Endodermal cell (in vitro differentiated cells): Measurements from ENCODE around the gene PPP1R3F. TPM values are rescaled to one million over a fixed set of nuclear protein-coding genes. Genes with fewer than 3 reads are reported as not detected.

ENCODE experiments used
- DNase-seq: peaks from one replicate; pipeline ENCODE4 v3.0.0-alpha.2; 2017
- H3K27ac ChIP-seq: 2 replicates; pipeline ENCODE4 v1.5.1; 2013; ENCODE audit warnings: mild to moderate bottlenecking, low read depth, low read length, moderate library complexity
- H3K27me3 ChIP-seq: 2 replicates; pipeline ENCODE4 v1.6.1; 2013; ENCODE audit warnings: mild to moderate bottlenecking, low read length, moderate library complexity; ENCODE audit not compliant: insufficient read depth, control insufficient read depth, poor library complexity, severe bottlenecking
- H3K36me3 ChIP-seq: 2 replicates; pipeline ENCODE4 v1.7.0; 2013; ENCODE audit warnings: mild to moderate bottlenecking, low read length, moderate library complexity; ENCODE audit not compliant: control insufficient read depth, insufficient read depth
- H3K4me1 ChIP-seq: one replicate; pipeline ENCODE4 v1.7.0; 2013; ENCODE audit warnings: low read length; ENCODE audit not compliant: control insufficient read depth, insufficient read depth
- H3K4me3 ChIP-seq: 2 replicates; pipeline ENCODE4 v1.5.1; 2013; ENCODE audit warnings: mild to moderate bottlenecking, low read length, moderate library complexity
- H3K9ac ChIP-seq: 2 replicates; pipeline ENCODE4 v1.6.1; 2013; ENCODE audit warnings: mild to moderate bottlenecking, low read length, moderate library complexity; ENCODE audit not compliant: poor library complexity, severe bottlenecking; ENCODE audit errors: extremely low read depth
- H3K9me3 ChIP-seq: 2 replicates; pipeline ENCODE4 v1.6.1; 2013; ENCODE audit warnings: mild to moderate bottlenecking, low read length, moderate library complexity; ENCODE audit not compliant: control insufficient read depth
- H3K27ac Mint-ChIP-seq: 2 replicates; pipeline ENCODE4 v1.8.0; 2020; ENCODE audit warnings: mixed read lengths
- H3K27me3 Mint-ChIP-seq: 2 replicates; pipeline ENCODE4 v1.8.0; 2021; ENCODE audit warnings: mild to moderate bottlenecking, mixed read lengths; ENCODE audit not compliant: insufficient read depth
- H3K36me3 Mint-ChIP-seq: 2 replicates; pipeline ENCODE4 v1.8.0; 2020; ENCODE audit warnings: low read depth, mixed read lengths
- H3K4me1 Mint-ChIP-seq: 2 replicates; pipeline ENCODE4 v1.8.0; 2020; ENCODE audit warnings: mixed read lengths
- H3K4me3 Mint-ChIP-seq: 2 replicates; pipeline ENCODE4 v1.8.0; 2020; ENCODE audit warnings: mild to moderate bottlenecking, moderate library complexity, mixed read lengths
- H3K9me3 Mint-ChIP-seq: 2 replicates; pipeline ENCODE4 v1.8.0; 2020; ENCODE audit warnings: mild to moderate bottlenecking, mixed read lengths
- WGBS, 2 experiments: methylation state at CpG; one replicate each; pipeline versions ENCODE4 v1.1.5 to v1.1.7; 2013; ENCODE audit warnings: missing lambda C conversion rate in 2 of 2, mixed read lengths in 1 of 2; ENCODE audit not compliant: insufficient coverage in 1 of 2, insufficient read length in 1 of 2; 5-methylcytosine and 5-hydroxymethylcytosine counted together
- total RNA-seq, 2 donors: library from RNA; stranded (reverse); fragmentation: NEBNext Ultra II Directional in 1 of 2; extraction: Animal tissue kit (Norgen Biotek cat#: 25700) in 1 of 2; gene quantifications; 2 replicates in 1 of 2; 3 replicates in 1 of 2; pipeline ENCODE4 v1.2.1, GENCODE V29; 2021
- TF ChIP-seq, protein P1 (sequence below): fragments of 200-600 bp; sonication (generic); conservative IDR thresholded peaks from 2 replicates; pipeline ENCODE4 v1.5.0; 2021; ENCODE audit warnings: antibody characterized with exemption, mild to moderate bottlenecking

Gene PPP1R3F
- total RNA-seq, 2 donors from 2014 or later: 6.9 to 16.6 TPM

DNA sequence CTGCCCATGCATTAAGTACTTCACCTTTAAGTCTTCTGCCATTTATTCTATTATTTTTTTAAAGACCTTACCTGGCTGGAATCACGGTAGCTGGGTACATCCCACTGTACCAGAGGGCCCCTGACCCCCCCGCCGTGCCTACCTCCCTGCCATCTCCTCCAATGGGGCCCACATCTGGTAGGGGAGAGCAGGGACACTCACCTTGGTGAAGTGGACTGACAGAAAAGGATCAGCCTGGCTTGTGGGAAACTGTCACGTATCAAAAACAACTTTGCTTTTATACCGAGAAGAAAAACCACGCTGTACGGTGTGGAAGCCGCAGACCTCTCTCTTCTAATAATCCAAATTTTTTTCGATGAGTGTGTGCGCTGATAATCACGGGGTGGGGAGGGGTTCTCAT is 5.1 kb upstream of the PPP1R3F start, which contains the start of gene FOXP3:
Gene FOXP3, minus strand, starts transcription at position 251 of the 400 bp plus-strand sequence. CDS start 6,205 bp downstream, outside the sequence.
- H3K4me1 Mint-ChIP-seq: peaks cover 7% of the 10 kb centered on the region
- Histone ChIP-seq H3K9ac (no peak within 1 kb of the TSS), H3K4me3 (no peak within 1 kb of the TSS), H3K4me1 (no peaks in the 10 kb centered on the region), H3K27me3 (no peaks in the 10 kb centered on the region), H3K9me3 (no peaks in the 10 kb centered on the region), H3K36me3 (no peaks in the 10 kb centered on the region), H3K27ac (no peak within 1 kb of the TSS)
- TF ChIP-seq, protein P1, sequence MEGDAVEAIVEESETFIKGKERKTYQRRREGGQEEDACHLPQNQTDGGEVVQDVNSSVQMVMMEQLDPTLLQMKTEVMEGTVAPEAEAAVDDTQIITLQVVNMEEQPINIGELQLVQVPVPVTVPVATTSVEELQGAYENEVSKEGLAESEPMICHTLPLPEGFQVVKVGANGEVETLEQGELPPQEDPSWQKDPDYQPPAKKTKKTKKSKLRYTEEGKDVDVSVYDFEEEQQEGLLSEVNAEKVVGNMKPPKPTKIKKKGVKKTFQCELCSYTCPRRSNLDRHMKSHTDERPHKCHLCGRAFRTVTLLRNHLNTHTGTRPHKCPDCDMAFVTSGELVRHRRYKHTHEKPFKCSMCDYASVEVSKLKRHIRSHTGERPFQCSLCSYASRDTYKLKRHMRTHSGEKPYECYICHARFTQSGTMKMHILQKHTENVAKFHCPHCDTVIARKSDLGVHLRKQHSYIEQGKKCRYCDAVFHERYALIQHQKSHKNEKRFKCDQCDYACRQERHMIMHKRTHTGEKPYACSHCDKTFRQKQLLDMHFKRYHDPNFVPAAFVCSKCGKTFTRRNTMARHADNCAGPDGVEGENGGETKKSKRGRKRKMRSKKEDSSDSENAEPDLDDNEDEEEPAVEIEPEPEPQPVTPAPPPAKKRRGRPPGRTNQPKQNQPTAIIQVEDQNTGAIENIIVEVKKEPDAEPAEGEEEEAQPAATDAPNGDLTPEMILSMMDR: no peak
- no peak within 1 kb of the TSS for H3K4me3 Mint-ChIP-seq
- no peak within 1 kb of the TSS for H3K27ac Mint-ChIP-seq
- no peak for DNase-seq
- H3K27me3 Mint-ChIP-seq: peaks cover 2% of the 10 kb centered on the region
- H3K9me3 Mint-ChIP-seq: peaks cover 88% of the 10 kb centered on the region
- no peaks in the 10 kb centered on the region for H3K36me3 Mint-ChIP-seq
- WGBS, 2 experiments: 95% methylated on average over 8 of the region's 11 CpGs; no CpG with 5 or more reads in 1 of the 2 experiments

DNA sequence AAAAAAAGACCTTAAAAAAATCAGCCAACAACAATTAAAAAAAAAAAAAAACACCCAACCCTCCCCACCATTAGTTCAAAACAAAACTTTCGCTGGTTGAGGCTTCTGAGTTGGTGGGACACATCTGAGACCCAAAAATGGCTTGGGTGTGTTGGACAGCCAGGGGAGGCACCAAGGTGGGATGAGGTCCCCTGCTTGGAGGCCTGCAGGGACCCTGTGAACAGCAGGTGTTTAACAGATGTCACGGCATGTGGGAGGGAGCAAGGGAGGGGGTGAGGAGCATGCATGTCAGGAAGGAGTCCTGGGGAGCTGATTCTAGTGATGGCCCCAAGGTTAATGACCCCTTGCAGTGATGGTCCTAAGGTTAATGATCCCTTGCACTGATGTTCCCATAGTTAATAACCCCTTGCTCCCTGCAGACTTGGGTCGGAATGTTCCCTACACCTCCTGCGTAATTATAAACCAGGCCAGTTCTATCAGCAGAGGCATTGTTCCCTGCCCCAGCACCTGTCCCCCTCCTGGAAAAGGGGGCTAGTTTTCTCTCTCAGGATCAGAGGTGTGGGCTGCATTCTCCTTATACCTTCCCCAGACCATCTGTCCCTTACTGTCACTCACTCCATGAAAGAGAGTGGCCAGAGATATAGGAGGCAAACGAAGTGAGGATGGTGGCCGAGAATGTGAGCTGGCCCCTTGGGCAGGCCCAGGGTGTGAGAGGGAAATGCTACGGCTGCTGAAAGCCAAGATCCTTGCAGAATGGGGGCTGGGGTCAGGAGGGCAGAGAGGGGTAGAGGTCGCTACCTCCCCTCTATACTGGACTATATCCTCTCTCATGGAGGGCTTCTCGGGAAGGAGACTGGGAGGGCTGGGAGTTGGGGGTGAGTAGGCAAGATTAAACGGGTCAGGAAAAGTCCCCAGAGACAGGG is 2.8 kb upstream of the PPP1R3F start:
- H3K27me3 Mint-ChIP-seq: peaks cover 2% of the 10 kb centered on the region
- WGBS, 2 experiments: 77 to 96% methylated on average over 5 to 6 of the region's 10 CpGs
- Histone ChIP-seq H3K9ac (no peak overlapping the region), H3K36me3 (no peaks in the 10 kb centered on the region), H3K27ac (no peak overlapping the region), H3K9me3 (no peaks in the 10 kb centered on the region), H3K4me3 (no peak overlapping the region), H3K27me3 (no peaks in the 10 kb centered on the region), H3K4me1 (peaks cover 2% of the 10 kb centered on the region)
- no peak for DNase-seq
- H3K9me3 Mint-ChIP-seq: peaks cover 77% of the 10 kb centered on the region
- TF ChIP-seq, protein P1: no peak
- peaks cover 3% of the 10 kb centered on the region for H3K4me1 Mint-ChIP-seq
- H3K4me3 Mint-ChIP-seq: no peak overlapping the region
- no peak overlapping the region for H3K27ac Mint-ChIP-seq
- H3K36me3 Mint-ChIP-seq: peaks cover 7% of the 10 kb centered on the region

DNA sequence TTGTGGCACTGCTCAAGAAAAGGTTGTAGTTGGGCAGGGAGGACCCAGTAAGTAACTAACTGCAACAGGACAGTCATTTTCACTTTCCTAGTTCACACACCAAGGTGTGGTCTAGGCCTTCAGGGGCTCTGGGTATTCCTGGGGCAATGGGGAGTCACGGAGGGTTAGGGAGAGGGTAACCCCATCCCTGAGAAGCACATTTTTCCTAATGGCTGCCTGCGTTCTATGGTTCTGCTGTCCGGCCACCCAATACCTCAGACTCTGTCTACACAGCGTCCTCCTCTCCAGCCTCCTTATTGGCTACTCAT is 937 bp upstream of the PPP1R3F start:
- peaks cover 72% of the 10 kb centered on the region for H3K9me3 Mint-ChIP-seq
- H3K27me3 Mint-ChIP-seq: no peaks in the 10 kb centered on the region
- no peak for DNase-seq
- TF ChIP-seq, protein P1: no peak
- 3% methylated on average over 3 of the region's 4 CpGs; no CpG with 5 or more reads in 1 of the 2 experiments for WGBS, 2 experiments
- peak overlapping the region; percentile 92 for H3K27ac Mint-ChIP-seq
- Histone ChIP-seq H3K9ac (peak overlapping the region; percentile 17), H3K36me3 (no peaks in the 10 kb centered on the region), H3K4me3 (peak overlapping the region; percentile 85), H3K4me1 (peaks cover 2% of the 10 kb centered on the region), H3K9me3 (no peaks in the 10 kb centered on the region), H3K27ac (peak overlapping the region; percentile 15), H3K27me3 (no peaks in the 10 kb centered on the region)
- H3K4me3 Mint-ChIP-seq: peak overlapping the region; percentile 77
- H3K36me3 Mint-ChIP-seq: peaks cover 7% of the 10 kb centered on the region
- H3K4me1 Mint-ChIP-seq: peaks cover 3% of the 10 kb centered on the region
